Ishikawa (cell line): ENCODE data around the gene STOM.

Experiments used
- CEBPB ChIP-seq: IDR thresholded peaks from 2 replicates; pipeline ENCODE4 v1.6.1; 2012
- CREB1 ChIP-seq: IDR thresholded peaks from 2 replicates; pipeline ENCODE4 v1.6.1; 2012; ENCODE audit warnings: low read depth
- EGR1 ChIP-seq: IDR thresholded peaks from 2 replicates; pipeline ENCODE4 v1.6.1; 2012
- EP300 ChIP-seq: IDR thresholded peaks from 2 replicates; pipeline ENCODE4 v1.6.1; 2012; ENCODE audit warnings: borderline replicate concordance
- FOXM1 ChIP-seq: IDR thresholded peaks from 2 replicates; pipeline ENCODE4 v1.6.1; 2012; ENCODE audit warnings: low read depth, borderline replicate concordance
- MAX ChIP-seq: IDR thresholded peaks from 2 replicates; pipeline ENCODE4 v1.6.1; 2012
- NFIC ChIP-seq: IDR thresholded peaks from 2 replicates; pipeline ENCODE4 v1.6.1; 2012
- RAD21 ChIP-seq: IDR thresholded peaks from 2 replicates; pipeline ENCODE4 v1.6.1; 2012; ENCODE audit warnings: low read depth
- REST ChIP-seq: IDR thresholded peaks from 2 replicates; pipeline ENCODE4 v1.6.1; 2012; ENCODE audit warnings: low read depth, mild to moderate bottlenecking
- TAF1 ChIP-seq: IDR thresholded peaks from 2 replicates; pipeline ENCODE4 v1.6.1; 2012; ENCODE audit warnings: low read depth, mild to moderate bottlenecking
- TCF12 ChIP-seq: IDR thresholded peaks from 2 replicates; pipeline ENCODE4 v1.6.1; 2012; ENCODE audit warnings: low read depth
- TEAD4 ChIP-seq: IDR thresholded peaks from 2 replicates; pipeline ENCODE4 v1.6.1; 2012
- USF1 ChIP-seq: IDR thresholded peaks from 2 replicates; pipeline ENCODE4 v1.6.1; 2012
- YY1 ChIP-seq: IDR thresholded peaks from 2 replicates; pipeline ENCODE4 v1.6.1; 2012; ENCODE audit warnings: low read depth
- ZBTB7A ChIP-seq: IDR thresholded peaks from 2 replicates; pipeline ENCODE4 v1.6.1; 2012; ENCODE audit warnings: low read depth

STOM gene

GRCh38 chr9:121328876-121329681 lies 41.0 kb downstream of the STOM start:
- no peak for TF ChIP-seq YY1
- no peak for TF ChIP-seq EGR1
- no peak for TF ChIP-seq MAX
- no peak for TF ChIP-seq EP300
- TF ChIP-seq CREB1: no peak
- no peak for TF ChIP-seq RAD21
- TF ChIP-seq TCF12: no peak
- no peak for TF ChIP-seq NFIC
- TF ChIP-seq FOXM1: no peak

GRCh38 chr9:121328476-121328875 lies 41.6 kb downstream of the STOM start:
- TF ChIP-seq EP300 (no peak), CREB1 (no peak)

- TF ChIP-seq TEAD4 (no peak), CREB1 (no peak), NFIC (no peak), USF1 (no peak), RAD21 (no peak), CEBPB (no peak), YY1 (no peak), ZBTB7A (no peak), REST (no peak), FOXM1 (no peak), MAX (no peak), EGR1 (no peak), EP300 (no peak), TAF1 (no peak), TCF12 (no peak)
Measured at GRCh38 chr9:121326901-121327613, 43.0 kb downstream of the STOM start.

GRCh38 chr9:121326130-121326838 lies 43.8 kb downstream of the STOM start:
- no peak for TF ChIP-seq ZBTB7A
- peak; percentile 51 for TF ChIP-seq MAX
- no peak for TF ChIP-seq FOXM1
- peak; percentile 32; the same call in 1 of the 2 replicates for TF ChIP-seq TCF12
- no peak for TF ChIP-seq EGR1
- peak; percentile 27; the same call in 1 of the 2 replicates for TF ChIP-seq EP300
- TF ChIP-seq RAD21: no peak
- no peak for TF ChIP-seq CEBPB
- TF ChIP-seq REST: no peak
- no peak for TF ChIP-seq USF1
- peak; percentile 88 for TF ChIP-seq TEAD4
- no peak for TF ChIP-seq CREB1
- no peak for TF ChIP-seq TAF1
- 0 out of 2 replicates have a peak, but pooled peaks have one; percentile 5 for TF ChIP-seq NFIC
- 0 out of 2 replicates have a peak, but pooled peaks have one; percentile 33 for TF ChIP-seq YY1

GRCh38 chr9:121325387-121325786 lies 44.7 kb downstream of the STOM start:
- no peak for TF ChIP-seq REST
- TF ChIP-seq USF1: no peak
- TF ChIP-seq EP300: no peak
- no peak for TF ChIP-seq FOXM1
- no peak for TF ChIP-seq NFIC
- TF ChIP-seq RAD21: no peak
- TF ChIP-seq YY1: no peak
- TF ChIP-seq CREB1: no peak
- TF ChIP-seq TEAD4: no peak
- no peak for TF ChIP-seq EGR1
- no peak for TF ChIP-seq MAX
- no peak for TF ChIP-seq CEBPB
- TF ChIP-seq ZBTB7A: no peak
- no peak for TF ChIP-seq TCF12
- TF ChIP-seq TAF1: no peak
